ENCODE results near the gene TMEM59L. TPM values are rescaled to one million over a fixed set of nuclear protein-coding genes. Genes with fewer than 3 reads are reported as not detected.

Gene TMEM59L
- total and polyA plus RNA-seq, 2 experiments from 2014 or later, result 1.5 to 9.1 TPM

- Histone ChIP-seq H3K36me3 (replicated peaks; ENCODE audit: insufficient read depth, low read depth) (no peaks in the 10 kb centered on the region), H3K27ac (no peak overlapping the region), H3K4me2 (peak overlapping the region; percentile 97), H3K27me3 (peaks cover 17% of the 10 kb centered on the region), H3K9me2 (replicated peaks; ENCODE audit: insufficient read depth) (no peaks in the 10 kb centered on the region), H3K4me1 (ENCODE audit: insufficient read depth) (peaks cover 25% of the 10 kb centered on the region), H3K9me3 (ENCODE audit: low read depth) (no peaks in the 10 kb centered on the region), H4K20me1 (ENCODE audit: insufficient read depth, poor library complexity, severe bottlenecking) (no peaks in the 10 kb centered on the region), H2AFZ (no peak overlapping the region), H3K4me3 (no peak overlapping the region), H3K79me2 (peaks cover 4% of the 10 kb centered on the region)
- DNase-seq (ENCODE audit: low spot score), result no peak
- no peak for TF ChIP-seq EZH2 (IDR thresholded peaks at IDR 0.05; ENCODE audit: borderline replicate concordance)
- no peak for TF ChIP-seq EZH2phosphoT487 (IDR thresholded peaks at IDR 0.05; ENCODE audit: low read depth, severe bottlenecking, unreplicated experiment)
- TF ChIP-seq CTCF (IDR thresholded peaks at IDR 0.05; ENCODE audit: poor library complexity), result no peak
- WGBS (ENCODE audit: low lambda C conversion rate, missing lambda C conversion rate), result 37% methylated on average over 23 of the region's 25 CpGs
Measured at GRCh38 chr19:18593367-18594095, 19.1 kb upstream of the TMEM59L start.

- Histone ChIP-seq H3K27me3 (peaks cover 21% of the 10 kb centered on the region), H3K79me2 (peaks cover 4% of the 10 kb centered on the region), H3K9me2 (replicated peaks; ENCODE audit: insufficient read depth) (no peaks in the 10 kb centered on the region), H4K20me1 (ENCODE audit: insufficient read depth, poor library complexity, severe bottlenecking) (no peaks in the 10 kb centered on the region), H3K9me3 (ENCODE audit: low read depth) (no peaks in the 10 kb centered on the region), H3K4me1 (ENCODE audit: insufficient read depth) (peaks cover 24% of the 10 kb centered on the region), H3K4me2 (peak overlapping the region; percentile 97), H3K4me3 (peak overlapping the region; percentile 27), H2AFZ (peak overlapping the region; percentile 69), H3K36me3 (replicated peaks; ENCODE audit: insufficient read depth, low read depth) (no peaks in the 10 kb centered on the region), H3K27ac (no peak overlapping the region)
- peak; percentile 95 for DNase-seq (ENCODE audit: low spot score)
- TF ChIP-seq EZH2phosphoT487 (IDR thresholded peaks at IDR 0.05; ENCODE audit: low read depth, severe bottlenecking, unreplicated experiment), result no peak
- peak; percentile 86 for TF ChIP-seq CTCF (IDR thresholded peaks at IDR 0.05; ENCODE audit: poor library complexity)
- 2% methylated on average over 39 of the region's 54 CpGs for WGBS (ENCODE audit: low lambda C conversion rate, missing lambda C conversion rate)
Measured at GRCh38 chr19:18594096-18594823, 18.4 kb upstream of the TMEM59L start.

- H3K9me3 ChIP-seq (ENCODE audit: low read depth), result no peaks in the 10 kb centered on the region
- no peaks in the 10 kb centered on the region for H3K9me2 ChIP-seq (replicated peaks; ENCODE audit: insufficient read depth)
- H3K4me1 ChIP-seq (ENCODE audit: insufficient read depth), result peaks cover 17% of the 10 kb centered on the region
- TF ChIP-seq EZH2 (IDR thresholded peaks at IDR 0.05; ENCODE audit: borderline replicate concordance) (no peak), EZH2phosphoT487 (IDR thresholded peaks at IDR 0.05; ENCODE audit: low read depth, severe bottlenecking, unreplicated experiment) (no peak), CTCF (IDR thresholded peaks at IDR 0.05; ENCODE audit: poor library complexity) (no peak)
- peaks cover 21% of the 10 kb centered on the region for H3K27me3 ChIP-seq
- DNase-seq (ENCODE audit: low spot score), result no peak
- H2AFZ ChIP-seq, result peak overlapping the region; percentile 69
- peak overlapping the region; percentile 27 for H3K4me3 ChIP-seq
- no peaks in the 10 kb centered on the region for H4K20me1 ChIP-seq (ENCODE audit: insufficient read depth, poor library complexity, severe bottlenecking)
- H3K4me2 ChIP-seq, result peak overlapping the region; percentile 97
- H3K79me2 ChIP-seq, result peaks cover 4% of the 10 kb centered on the region
- H3K27ac ChIP-seq, result no peak overlapping the region
- H3K36me3 ChIP-seq (replicated peaks; ENCODE audit: insufficient read depth, low read depth), result no peaks in the 10 kb centered on the region
- 19% methylated on average over 6 of the region's 26 CpGs for WGBS (ENCODE audit: low lambda C conversion rate, missing lambda C conversion rate)
Measured at GRCh38 chr19:18594824-18595373, 17.8 kb upstream of the TMEM59L start.
